GM18511 (cell line): ENCODE data around the gene DNASE1.
"Not testable (repeated sequence)": the region's sequence is repeated elsewhere in the genome, so short reads cannot be mapped to it uniquely, and the experiment has no call there.

Experiments used
- ATAC-seq: cut with Tn5 transposase; IDR thresholded peaks from one replicate; pipeline ENCODE4 v1.9.1; 2021; ENCODE audit warnings: mild to moderate bottlenecking, moderate library complexity; ENCODE audit not compliant: unreplicated experiment

Gene DNASE1

GRCh38 chr16:3640632-3641501, 13.6 kb upstream of the DNASE1 start:
- ATAC-seq: no peak

- no peak for ATAC-seq
These were observed 12.6 kb upstream of the DNASE1 start for GRCh38 chr16:3641801-3642396.

- no peak for ATAC-seq
These were observed 11.9 kb upstream of the DNASE1 start for GRCh38 chr16:3642397-3643094.

- ATAC-seq: no peak
These were observed 11.3 kb upstream of the DNASE1 start for GRCh38 chr16:3643095-3643730.

- no peak for ATAC-seq
These were observed 9.4 kb upstream of the DNASE1 start for GRCh38 chr16:3645108-3645503.

- no peak for ATAC-seq
These were observed 8.8 kb upstream of the DNASE1 start for GRCh38 chr16:3645504-3646347.

GRCh38 chr16:3646348-3646920, 8.1 kb upstream of the DNASE1 start:
- ATAC-seq: no peak

GRCh38 chr16:3650631-3651265, 3.7 kb upstream of the DNASE1 start:
- no peak for ATAC-seq

GRCh38 chr16:3651461-3652372, 2.8 kb upstream of the DNASE1 start:
- no peak for ATAC-seq

- ATAC-seq: no peak
These were observed 1.9 kb upstream of the DNASE1 start for GRCh38 chr16:3652373-3653195.

- no peak for ATAC-seq
These were observed 522 bp downstream of the DNASE1 start for GRCh38 chr16:3655030-3655395.

GRCh38 chr16:3655396-3656159, 1.1 kb downstream of the DNASE1 start:
- ATAC-seq: no peak

- not testable (repeated sequence) for ATAC-seq
These were observed 1.6 kb downstream of the DNASE1 start for GRCh38 chr16:3656160-3656490.

- ATAC-seq: no peak
These were observed 2.3 kb downstream of the DNASE1 start for GRCh38 chr16:3656491-3657468.

GRCh38 chr16:3659251-3659650, 4.8 kb downstream of the DNASE1 start:
- no peak for ATAC-seq

- no peak for ATAC-seq
These were observed 6.8 kb downstream of the DNASE1 start for GRCh38 chr16:3661311-3661710.
